Superior temporal gyrus (tissue), 1 donor: ENCODE measurements around the gene PLCH1.

ENCODE experiments used
- DNase-seq: peaks from one replicate; pipeline ENCODE4 v3.0.0-alpha.2; 2016; ENCODE audit errors: extremely low spot score

Gene PLCH1

GRCh38 chr3:155385896-155386625 lies 358.8 kb downstream of the PLCH1 start:
- DNase-seq = no peak

DNA sequence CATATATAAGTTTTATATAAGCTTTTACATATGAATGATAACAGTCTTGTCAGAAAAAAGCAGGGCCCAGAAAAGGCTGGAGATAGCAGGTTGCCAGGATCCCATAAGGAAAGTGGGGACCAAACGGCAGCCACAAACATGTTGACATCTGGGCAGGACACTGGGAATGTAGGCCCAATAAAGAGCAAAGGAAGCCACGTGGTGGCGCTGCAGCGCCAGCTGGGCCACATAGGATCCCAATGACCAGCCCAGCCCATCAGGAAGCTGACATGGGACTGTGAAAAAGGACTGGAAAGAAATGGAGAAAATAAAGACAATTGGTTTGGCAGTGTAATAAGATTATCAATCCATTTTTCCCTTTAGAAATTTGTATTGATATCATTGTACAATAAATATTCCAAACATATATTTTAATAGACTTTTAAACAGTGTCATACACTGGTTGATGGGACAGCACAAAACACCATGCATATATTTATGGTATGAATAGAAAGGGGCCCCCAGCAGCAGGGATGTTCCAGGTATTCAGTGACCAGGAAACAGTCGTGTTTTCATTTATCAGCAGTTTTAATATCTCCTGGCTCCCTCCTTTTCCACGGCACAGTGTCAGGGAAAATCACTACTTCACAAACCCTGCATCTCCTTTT lies 362.4 kb downstream of the PLCH1 start:
- peak; percentile 64 for DNase-seq

- no peak for DNase-seq
Measured at GRCh38 chr3:155377847-155378246, 367.0 kb downstream of the PLCH1 start.

GRCh38 chr3:155377071-155377470 lies 367.8 kb downstream of the PLCH1 start:
- no peak for DNase-seq

DNA sequence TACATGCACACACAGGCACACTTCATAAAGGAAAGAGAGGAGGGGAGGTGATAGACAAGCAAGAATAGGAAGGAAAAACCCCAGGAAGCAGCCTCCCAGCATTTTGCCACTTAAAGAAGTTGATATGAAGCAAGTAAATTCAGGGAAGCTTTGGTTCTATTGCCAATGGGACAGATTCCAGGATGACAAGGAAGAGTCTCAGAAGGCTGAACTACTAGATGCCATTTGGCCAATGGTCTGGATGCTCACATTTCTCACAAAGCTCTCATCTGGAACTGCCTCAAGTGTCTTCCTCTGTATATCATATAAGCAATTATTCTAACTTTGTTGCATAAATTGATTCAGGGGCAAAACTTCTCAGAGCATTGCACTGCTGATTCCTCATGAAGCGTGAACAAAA lies 372.6 kb downstream of the PLCH1 start:
- no peak for DNase-seq

GRCh38 chr3:155370764-155371503 lies 373.9 kb downstream of the PLCH1 start:
- no peak for DNase-seq

GRCh38 chr3:155370198-155370597 lies 374.7 kb downstream of the PLCH1 start:
- no peak for DNase-seq

- DNase-seq = no peak
Measured at GRCh38 chr3:155369735-155370134, 375.1 kb downstream of the PLCH1 start.

DNA sequence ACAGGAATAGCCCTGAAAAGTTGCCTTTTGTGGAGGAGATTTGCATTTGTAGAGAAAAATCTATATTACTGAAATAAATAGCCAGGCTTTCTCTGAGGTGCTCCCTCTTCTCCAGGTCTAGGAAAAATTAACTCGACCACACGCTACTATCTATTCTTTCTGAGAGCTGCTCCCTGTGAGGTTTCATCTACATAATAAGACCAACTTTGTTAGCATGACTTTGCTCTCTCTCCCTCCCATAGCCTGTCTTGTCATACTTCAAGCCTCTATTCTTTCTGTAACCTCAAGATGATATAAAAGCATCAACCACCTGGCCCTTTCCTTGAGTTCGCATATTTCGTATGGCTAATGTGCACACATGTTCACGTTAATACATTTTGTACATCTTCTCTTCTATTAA lies 375.6 kb downstream of the PLCH1 start:
- DNase-seq = no peak

DNA sequence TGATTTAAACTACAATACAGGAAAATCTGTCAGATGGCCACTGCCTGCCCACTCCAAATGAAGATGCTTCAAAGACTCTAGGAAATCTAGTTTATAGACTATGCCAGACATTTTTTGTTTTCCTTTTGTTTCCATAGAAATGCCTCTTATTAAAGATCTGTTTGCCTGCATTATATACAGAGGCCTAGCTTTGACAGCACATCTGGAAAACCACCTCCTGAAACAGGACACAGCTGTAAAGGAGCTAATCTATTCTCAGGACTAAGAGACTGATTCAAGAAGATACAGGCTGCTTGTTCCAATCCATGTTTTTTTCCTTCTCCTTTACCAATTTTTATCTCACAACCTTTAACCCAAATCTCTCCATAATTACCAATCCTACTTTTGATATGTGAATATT lies 376.1 kb downstream of the PLCH1 start:
- no peak for DNase-seq

- DNase-seq = no peak
Measured at GRCh38 chr3:155367506-155367905, 377.4 kb downstream of the PLCH1 start.

- no peak for DNase-seq
Measured at GRCh38 chr3:155365178-155365783, 379.6 kb downstream of the PLCH1 start.

GRCh38 chr3:155364492-155364891 lies 380.4 kb downstream of the PLCH1 start:
- DNase-seq = no peak

GRCh38 chr3:155363690-155364070 lies 381.2 kb downstream of the PLCH1 start:
- no peak for DNase-seq

DNA sequence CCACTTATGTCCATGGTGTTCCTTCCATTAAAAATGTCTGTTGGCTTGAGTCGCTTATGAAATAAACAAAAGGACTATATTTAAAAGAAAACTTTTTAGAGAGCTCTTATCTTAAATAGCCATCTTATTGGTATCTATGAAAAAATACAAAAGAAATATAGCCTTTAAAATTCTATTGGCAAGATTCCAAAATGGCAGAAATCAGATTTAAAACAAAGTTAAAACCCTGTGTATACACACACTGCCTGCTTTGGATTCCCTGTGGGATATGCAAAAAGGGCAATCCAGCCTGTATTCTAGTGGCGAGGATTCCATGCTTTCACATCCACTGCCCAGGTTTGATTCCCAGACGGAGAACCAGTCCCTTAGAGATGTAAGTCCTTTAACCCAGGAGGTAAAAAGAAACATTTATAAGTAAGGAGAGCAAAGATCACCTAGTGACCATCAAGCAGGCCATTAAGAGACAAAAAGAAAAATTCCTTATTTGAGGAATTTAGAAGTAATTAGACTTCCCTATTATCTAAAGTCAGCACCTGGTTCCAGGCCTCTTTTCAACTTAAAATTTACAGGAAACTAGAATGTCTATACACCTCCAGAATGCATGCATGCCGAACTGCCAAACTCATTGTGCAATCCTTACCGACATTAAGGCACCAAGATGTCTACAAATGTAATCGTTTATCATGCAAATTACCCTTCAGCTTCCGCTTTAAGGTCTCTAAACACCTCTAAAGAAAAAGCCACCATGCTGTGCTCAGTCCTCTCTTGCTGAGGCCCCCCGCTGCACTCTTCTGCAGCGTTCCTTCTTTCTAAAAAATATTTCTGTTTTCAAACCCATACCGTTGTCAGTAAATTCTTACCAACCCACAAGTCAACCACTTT lies 381.8 kb downstream of the PLCH1 start:
- no peak for DNase-seq

GRCh38 chr3:155360281-155360680 lies 384.6 kb downstream of the PLCH1 start:
- DNase-seq = no peak

DNA sequence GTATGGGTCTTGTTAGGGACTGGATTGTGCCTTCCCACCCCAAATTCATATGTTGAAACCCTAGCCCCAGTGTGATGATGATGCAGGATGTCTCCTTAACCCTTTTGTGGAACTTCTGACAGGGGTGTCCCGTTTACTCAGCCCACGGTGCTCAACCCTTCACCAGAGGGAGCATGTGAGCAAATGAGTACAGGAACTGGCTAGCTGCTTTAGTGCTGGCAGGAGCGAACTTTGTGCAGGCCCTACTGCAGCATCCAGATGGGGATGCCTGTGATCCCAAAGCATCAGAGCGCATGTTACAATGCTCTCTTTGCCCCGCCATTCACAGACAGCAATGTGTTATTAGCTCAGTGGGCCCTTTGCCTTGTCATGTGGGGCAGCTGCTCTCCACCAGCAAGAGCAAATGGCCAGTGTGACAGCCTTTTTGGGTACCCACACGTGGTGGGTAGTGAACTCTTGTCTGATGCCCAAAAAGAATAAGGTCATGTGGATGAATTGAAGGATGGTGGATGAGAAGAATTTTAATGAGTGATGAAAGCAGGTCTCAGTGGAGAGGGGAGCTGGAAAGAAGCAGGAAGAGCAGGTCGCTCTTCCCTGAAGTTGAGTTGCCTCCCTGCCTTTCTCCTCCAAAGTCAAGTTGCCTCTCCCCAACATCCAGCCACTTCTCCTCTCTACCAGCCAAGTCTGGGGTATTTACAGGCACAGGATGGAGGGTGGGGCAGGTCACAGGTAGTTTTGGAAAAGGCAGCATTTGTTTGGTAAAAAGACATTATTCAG lies 388.1 kb downstream of the PLCH1 start:
- no peak for DNase-seq

GRCh38 chr3:155354658-155355057 lies 390.2 kb downstream of the PLCH1 start:
- DNase-seq = no peak

DNA sequence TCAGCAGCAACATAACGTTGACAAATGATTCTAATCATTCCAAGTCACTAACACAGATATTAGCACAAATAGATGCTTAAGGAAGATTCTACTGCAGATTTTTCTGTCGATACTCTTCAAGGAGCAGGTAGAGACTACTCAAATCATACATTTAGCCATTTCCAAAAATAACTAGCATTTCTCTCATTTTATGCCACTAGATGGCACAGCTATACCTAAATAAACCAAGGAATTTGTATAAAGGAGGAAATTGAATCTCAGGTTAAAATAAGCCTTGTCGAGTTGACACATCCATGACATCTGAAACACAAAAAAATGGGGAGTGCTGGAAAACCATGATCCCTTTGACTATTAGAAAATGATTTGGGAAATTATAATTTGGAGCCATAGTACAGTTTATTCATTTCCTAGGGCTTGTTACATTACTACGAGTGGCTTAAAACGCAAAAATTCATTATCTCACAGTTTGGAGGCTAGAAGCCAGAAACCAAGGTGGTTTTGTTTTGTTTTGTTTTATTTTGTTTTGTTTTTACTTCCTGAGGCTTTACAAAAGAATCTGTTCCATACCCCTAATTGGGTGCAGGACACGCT lies 391.9 kb downstream of the PLCH1 start:
- peak; percentile 86 for DNase-seq

- no peak for DNase-seq
Measured at GRCh38 chr3:155350571-155350970, 394.3 kb downstream of the PLCH1 start.
